NCI-H774 (cell line): ENCODE data around the gene CACNB3.
A peak's percentile ranks its signal among the peaks of the same experiment; 100 is the strongest.

Experiments used
- DNase-seq: peaks from one replicate; lab custom pipeline; 2025; lab: John Stamatoyannopoulos, UW

CACNB3 gene

GRCh38 chr12:48788854-48789775, 29.2 kb upstream of the CACNB3 start, which contains the start of gene ADCY6:
ADCY6 (minus strand) TSS chr12:48789089; CDS start chr12:48783434, 5,655 bp downstream.
- peak; percentile 37 for DNase-seq

- no peak for DNase-seq
These were observed 28.4 kb upstream of the CACNB3 start for GRCh38 chr12:48789858-48790326.

- no peak for DNase-seq
These were observed 24.6 kb upstream of the CACNB3 start for GRCh38 chr12:48793696-48794095.

- DNase-seq = no peak
These were observed 23.4 kb upstream of the CACNB3 start for GRCh38 chr12:48794870-48795269.

GRCh38 chr12:48795550-48796455, 22.5 kb upstream of the CACNB3 start:
- DNase-seq = peak; percentile 75

GRCh38 chr12:48796976-48797375, 21.3 kb upstream of the CACNB3 start:
- DNase-seq = no peak

- DNase-seq = no peak
These were observed 17.8 kb upstream of the CACNB3 start for GRCh38 chr12:48800457-48800856.

GRCh38 chr12:48800971-48801370, 17.3 kb upstream of the CACNB3 start:
- no peak for DNase-seq

- DNase-seq = no peak
These were observed 14.6 kb upstream of the CACNB3 start for GRCh38 chr12:48803675-48804074.

GRCh38 chr12:48807981-48808380, 10.3 kb upstream of the CACNB3 start:
- no peak for DNase-seq

GRCh38 chr12:48810903-48811431, 7.3 kb upstream of the CACNB3 start:
- DNase-seq = no peak

GRCh38 chr12:48811437-48812090, 6.7 kb upstream of the CACNB3 start:
- no peak for DNase-seq

GRCh38 chr12:48812389-48812788, 5.9 kb upstream of the CACNB3 start:
- DNase-seq = no peak

GRCh38 chr12:48813465-48814261, 4.6 kb upstream of the CACNB3 start:
- DNase-seq = no peak

GRCh38 chr12:48814262-48815125, 3.8 kb upstream of the CACNB3 start:
- peak; percentile 69 for DNase-seq

GRCh38 chr12:48815126-48816110, 2.9 kb upstream of the CACNB3 start:
- peak; percentile 59 for DNase-seq

GRCh38 chr12:48816143-48816854, 2.0 kb upstream of the CACNB3 start:
- no peak for DNase-seq
